Measurements from ENCODE around the gene SCAI.

GRCh38 chr9:125160750-125161149 lies 17.4 kb upstream of the SCAI start:
- TF ChIP-seq POLR2AphosphoS5 (IDR thresholded peaks at IDR 0.05; ENCODE audit: low read depth, low read length) (no peak), CTCF (IDR thresholded peaks at IDR 0.05) (no peak)

Measured in Panc1 (cell line).